HG03196 (cell line): Measurements from ENCODE around the gene SMAD7.

Experiments used
- ATAC-seq: cut with Tn5 transposase; IDR thresholded peaks from one replicate; pipeline ENCODE4 v1.9.1; 2021; ENCODE audit not compliant: unreplicated experiment

The SMAD7 gene

GRCh38 chr18:48986851-48987761 lies 36.3 kb upstream of the SMAD7 start:
- no peak for ATAC-seq

DNA sequence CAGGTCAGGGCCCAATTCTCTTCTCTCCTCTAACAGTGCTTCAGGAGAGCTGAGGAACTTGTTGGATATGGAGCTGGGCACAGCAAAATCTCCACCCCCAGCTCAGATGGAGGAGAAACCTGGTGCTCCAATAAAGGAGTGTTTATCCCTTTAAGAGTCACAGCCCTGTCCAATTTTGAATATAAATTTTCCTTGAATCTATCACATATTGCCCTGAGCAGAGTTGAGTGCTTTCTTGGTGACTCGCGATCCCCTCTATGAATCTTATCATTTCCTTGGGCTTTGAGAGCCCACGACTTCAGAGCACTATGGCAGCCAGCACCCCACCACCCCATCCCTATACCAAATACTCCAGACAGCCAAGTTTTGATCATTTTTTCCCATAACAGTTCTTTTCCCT lies 34.4 kb upstream of the SMAD7 start:
- no peak for ATAC-seq

DNA sequence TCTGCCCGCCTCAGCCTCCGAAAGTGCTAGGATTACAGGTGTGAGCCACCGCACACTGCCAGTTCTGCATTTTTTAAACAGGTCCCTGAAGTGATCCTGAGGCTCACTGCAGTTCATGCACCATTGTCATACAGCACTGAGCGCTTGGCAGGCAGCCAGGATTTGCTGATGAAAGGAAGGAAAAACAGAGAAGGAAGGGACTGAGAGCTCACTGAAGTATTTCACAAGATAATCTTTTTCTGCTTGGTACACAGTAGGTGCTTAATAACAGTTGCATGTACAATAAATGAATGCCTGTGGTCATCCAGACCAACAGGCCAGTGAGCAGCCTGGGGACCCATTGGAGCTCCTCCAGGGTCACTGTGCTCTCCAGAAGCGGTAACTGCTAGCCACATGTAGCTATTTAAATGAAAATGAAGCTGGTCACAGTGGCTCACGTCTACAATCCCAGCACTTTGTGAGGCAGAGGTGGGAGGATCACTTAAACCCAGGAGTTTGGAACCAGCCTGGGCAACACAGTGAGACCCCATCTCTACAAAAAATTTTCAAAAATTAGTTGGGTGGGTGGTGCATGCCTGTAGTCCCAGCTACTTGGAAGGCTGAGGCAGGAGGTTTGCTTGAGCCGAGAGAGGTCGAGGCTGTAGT lies 33.1 kb upstream of the SMAD7 start:
- ATAC-seq: no peak

GRCh38 chr18:48982266-48982665 lies 31.5 kb upstream of the SMAD7 start:
- ATAC-seq: no peak

DNA sequence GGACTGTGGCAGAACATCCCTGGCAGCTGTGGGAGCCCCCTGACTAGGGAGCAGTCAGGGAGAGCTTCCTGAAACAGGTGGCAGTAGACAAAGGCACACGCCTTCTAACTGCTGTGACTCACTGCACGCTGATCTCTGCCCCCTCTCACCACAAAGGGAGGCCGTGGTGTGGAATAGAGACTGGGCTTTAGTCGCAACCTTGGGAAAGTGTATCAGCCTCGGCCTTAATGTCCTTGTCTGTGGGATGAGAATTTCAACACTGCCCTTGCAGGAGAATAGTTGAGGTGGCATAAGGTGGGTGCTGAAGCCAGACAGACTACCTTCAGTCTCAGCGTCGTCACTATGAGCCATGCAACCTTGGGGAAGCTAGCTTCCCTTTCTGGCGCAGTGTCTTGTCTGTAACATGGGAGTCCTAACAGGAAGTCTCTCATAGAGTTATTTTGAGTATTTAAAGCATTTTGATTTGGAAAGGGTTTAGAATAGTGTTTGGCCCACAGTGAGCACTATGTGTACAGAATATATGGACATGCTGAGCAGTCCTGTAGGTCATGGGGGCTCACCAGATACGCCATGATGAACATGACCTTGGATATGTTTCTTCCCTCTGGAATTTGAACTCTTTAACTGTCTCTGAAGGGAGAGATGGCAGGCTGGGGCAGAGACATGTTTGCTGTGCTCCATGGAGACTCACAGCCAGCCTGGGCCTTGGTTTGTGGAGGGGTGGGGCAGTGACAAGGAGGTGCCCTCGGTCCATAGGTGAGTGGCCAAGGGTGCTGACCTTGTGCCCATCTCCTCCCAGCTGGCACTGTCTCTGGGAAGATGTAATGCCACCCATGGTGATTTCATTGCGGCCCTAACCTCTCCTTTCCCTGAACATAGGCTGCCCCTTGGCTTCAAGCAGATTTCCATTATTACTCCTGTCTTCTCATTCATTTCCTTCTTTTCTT lies 29.5 kb upstream of the SMAD7 start:
- no peak for ATAC-seq

DNA sequence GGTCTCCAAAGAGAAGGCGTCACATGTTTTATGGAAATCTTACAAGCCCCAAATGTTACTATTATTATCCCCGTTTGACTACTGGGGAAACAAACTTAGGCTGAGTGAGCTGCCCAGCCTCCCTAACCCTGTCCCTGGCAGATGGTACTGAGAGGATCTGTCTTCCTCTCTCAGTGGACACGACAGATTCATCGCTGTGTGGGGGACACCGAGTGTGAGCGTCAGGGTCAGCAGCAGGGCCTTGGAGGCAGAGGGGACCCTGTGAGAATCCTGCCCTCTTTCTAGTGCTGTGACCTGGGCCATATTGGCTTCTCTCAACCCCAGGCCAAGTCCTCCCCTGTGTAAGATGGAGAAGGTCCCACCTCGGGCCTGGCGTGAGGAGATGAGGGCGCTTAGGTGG lies 27.1 kb upstream of the SMAD7 start:
- no peak for ATAC-seq

DNA sequence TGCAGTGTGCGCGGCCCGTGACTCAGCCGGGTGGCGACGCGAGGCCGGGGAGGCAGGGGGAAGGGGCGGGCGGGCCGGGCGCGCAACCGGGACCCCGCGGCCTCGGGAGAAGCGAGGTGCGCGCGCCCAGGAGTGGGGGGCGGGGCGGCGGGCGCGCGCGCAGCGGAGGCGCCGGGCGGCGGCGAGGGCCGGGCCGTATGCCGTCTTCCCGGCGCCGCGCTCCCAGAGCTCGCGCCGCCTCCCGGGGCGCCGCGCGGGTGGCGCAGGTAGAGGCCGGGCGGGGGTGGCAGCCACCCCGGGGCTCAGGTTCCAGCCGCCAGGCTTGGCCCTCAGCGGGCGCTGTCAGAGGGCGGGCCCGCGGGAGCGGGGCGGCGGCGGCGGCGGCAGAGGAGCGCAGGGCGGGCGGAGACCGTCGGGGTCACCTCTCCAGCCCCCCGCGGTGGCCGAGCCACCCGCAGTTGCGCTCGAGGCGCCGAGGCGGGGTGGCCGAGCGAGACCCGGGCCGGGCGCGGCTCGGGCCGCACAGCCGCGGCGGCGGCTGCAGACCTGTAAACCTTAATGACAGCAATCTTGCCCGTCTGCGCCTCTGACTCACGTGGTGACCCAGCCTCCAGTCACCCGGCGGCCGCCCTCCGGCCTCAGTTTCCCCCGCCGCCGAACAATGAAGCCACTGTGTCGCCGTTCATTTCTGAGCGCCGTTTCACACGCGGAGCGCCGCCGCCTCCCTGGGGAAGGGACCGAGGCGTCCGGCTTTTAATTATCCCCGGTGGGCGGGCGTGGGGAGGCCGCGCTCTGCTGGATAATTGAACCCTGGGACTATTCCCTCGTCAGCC lies 25.3 kb upstream of the SMAD7 start:
- ATAC-seq: peak; percentile 54

DNA sequence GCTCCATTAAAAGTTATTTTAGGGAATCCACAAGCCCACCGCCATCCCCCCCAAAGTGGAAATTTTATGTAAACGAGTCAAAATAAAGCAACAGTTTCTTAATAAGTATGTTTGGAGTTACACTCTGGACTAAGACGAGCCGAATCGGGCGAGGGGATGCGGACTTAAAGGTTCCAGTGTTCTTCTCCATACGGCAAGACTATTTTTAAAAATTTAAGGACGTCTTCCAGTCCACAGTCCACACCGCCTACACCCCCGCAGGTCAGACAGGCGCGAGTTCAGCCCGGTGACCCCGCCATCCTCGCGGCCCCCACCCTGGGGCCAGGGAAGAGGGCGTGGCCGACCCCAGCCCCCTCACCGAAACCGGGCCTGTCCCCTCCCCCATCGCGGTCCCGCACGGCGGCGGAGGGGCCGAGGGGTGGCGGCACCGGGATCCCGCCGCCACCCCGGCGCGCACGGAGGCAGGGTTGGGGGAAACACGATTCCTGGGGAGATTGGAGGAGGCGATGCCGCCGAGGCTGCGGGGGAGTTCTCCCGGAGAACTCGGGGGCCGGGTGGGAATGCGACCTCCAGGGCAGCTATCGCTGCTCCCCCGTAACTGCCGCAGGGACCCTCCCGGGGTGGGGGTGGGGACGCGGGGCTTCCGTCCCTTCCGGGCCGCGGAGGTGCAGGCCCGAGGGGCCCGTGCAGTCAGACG lies 24.5 kb upstream of the SMAD7 start:
- ATAC-seq: peak; percentile 49

DNA sequence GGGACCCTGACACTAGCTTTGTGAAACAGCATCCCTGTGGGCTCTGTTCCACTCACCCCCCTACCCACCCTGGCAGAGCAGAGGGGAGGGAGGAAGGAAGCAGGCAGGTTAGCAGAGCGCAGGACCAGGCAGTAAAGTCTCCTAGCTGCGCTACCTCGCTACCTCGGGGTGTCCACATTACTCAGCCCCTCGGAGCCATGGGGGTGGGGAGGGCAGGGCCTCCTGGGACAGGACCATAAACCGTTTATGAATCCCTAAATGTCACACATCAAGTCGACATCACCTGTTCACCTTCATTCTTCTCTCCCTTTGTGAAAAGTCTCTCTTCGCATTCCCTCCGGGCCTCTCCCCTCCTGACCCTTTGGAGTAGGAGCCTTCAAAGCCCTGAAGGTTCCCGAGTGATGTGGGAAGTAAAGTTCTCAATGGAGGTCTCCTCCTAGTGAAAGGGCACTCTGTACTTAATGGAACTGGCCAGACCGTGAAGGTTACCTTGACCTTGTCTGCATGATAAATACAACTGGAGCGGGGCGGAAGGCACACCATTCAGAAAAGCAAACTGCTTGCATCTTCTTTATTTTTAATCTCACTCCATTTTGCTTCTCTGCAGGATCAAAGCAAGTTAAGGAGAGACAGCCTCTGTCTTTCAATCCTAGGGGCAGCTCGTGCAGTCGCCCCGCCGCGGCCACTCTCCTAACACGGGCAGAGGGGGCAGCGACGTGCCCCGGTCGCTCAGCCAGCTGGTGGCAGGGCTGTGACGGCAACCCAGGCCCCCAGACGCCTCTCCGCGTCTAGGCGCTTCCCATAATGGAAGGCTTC lies 23.7 kb upstream of the SMAD7 start:
- no peak for ATAC-seq

GRCh38 chr18:48973731-48974130 lies 23.0 kb upstream of the SMAD7 start:
- ATAC-seq: no peak

- ATAC-seq: no peak
Observed at GRCh38 chr18:48968412-48969215, 17.8 kb upstream of the SMAD7 start.

GRCh38 chr18:48967545-48967944 lies 16.8 kb upstream of the SMAD7 start:
- ATAC-seq: no peak

GRCh38 chr18:48966523-48966922 lies 15.8 kb upstream of the SMAD7 start:
- no peak for ATAC-seq

DNA sequence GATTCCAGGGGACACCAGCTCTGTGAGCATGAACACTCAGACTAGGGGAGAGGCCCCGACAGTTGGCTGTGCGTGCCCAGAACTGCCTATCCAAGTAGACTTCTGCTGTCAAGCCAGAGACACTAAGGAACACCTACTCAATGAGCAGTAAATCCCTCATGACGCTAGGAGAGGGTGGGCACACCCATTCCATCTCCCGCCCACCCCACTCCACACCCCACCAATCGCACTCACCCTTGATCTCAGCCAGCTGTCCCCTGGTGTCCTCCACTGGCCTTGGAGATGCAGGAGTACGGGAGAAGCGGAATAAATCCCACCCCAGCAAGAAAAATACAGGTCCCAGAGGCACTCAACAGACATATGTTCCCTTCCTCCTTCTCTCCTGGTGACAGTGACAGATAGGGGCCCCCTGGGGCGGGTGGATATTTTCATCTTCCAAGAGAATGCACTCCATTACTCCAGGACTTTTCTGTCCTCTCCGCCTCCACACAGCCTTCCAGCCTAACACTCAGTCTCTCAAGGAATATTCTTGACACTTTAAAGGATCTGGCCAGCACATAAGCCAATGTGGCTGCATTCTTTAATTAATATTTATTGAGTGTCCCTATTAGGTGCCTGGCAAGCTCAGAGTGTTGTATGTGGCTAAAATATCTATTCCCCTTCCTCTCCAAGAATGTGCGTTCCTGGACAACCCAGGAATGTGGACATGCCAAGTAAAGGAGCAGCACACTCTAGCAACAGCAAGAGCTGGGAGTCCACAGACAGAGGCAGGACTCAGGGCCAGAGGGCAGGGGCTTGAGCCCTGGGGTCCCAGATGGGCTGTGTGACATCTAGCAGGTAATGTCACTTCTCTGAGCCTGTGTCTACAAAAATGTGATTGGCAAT lies 13.1 kb upstream of the SMAD7 start:
- no peak for ATAC-seq

DNA sequence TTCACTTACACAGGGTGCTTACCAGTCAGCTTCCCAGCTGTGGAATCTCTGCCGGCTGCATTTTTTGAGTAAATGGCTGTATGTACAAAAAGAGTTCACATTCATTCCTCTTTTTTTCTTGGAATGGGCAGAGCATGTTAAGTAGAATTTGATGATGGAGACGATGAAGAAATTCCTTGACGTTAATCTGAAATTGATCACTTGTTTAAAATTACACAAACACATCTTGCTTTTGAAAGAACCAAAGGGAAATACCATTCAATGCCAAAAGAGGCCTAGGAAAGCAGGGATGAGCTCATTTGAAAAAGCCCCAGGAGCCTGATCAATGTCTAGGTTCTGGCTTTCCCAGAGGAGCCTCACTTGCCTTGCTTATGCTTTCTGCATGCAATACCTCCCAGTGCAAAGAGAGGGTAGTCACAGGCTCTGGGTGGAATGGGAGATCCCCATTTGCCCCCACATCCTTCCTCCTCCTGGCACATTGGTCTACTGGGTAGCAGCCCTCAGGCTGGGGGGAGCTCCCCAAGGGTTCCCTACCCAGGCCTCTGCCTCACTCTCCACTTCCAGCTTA lies 12.3 kb upstream of the SMAD7 start:
- no peak for ATAC-seq

DNA sequence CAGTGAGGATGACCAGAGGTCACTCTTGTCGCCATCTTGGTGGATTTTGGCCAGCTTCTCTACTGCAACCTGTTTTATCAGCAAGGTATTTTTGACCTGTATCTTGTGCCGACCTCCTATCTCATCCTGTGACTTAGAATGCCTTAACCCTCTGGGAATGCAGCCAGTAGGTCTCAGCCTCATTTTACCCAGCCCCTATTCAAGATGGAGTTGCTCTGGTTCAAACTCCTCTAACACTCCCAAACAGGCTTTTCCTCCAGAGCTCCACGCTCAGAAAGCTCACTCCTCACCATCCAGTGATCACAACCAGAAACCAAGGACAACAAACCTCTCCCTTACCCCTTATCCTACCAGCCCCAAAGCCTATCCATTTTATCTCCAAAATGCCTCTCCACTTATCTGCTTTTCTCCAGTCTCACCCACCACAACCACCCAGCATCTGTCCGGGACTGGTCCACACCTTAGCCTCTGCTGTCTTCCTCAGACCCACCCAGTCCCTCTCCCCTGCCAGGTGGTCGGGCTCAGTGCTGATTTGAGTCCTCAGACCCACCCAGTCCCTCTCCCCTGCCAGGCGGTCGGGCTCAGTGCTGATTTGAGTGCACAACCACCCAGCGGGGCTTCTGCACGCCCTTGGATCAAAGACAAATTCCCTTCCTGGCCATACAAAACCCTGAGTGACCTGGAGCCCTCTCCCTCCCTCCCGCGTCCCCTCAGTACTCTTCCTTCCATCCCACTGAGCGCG lies 11.7 kb upstream of the SMAD7 start:
- no peak for ATAC-seq
